ENCODE results near the gene MAP1LC3B.

DNA sequence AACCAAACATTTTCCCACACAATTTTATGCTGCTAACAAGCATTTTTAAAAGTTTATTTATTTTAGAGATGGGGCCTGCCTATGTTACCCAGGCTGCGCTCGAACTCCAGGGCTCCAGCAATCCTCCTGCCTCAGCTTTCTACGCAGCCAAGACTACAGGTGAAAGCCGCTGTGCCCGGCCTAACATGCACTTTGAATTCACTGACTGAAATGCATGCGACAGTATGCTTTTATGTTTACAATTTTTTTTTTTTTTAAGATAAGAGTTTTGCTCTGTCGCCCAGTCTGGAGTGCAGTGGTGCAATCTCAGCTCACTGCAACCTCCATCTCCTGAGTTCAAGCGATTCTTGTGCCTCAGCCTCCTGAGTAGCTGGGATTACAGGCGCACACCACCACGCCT lies 47.8 kb downstream of the MAP1LC3B start:
- TF ChIP-seq, protein P1, sequence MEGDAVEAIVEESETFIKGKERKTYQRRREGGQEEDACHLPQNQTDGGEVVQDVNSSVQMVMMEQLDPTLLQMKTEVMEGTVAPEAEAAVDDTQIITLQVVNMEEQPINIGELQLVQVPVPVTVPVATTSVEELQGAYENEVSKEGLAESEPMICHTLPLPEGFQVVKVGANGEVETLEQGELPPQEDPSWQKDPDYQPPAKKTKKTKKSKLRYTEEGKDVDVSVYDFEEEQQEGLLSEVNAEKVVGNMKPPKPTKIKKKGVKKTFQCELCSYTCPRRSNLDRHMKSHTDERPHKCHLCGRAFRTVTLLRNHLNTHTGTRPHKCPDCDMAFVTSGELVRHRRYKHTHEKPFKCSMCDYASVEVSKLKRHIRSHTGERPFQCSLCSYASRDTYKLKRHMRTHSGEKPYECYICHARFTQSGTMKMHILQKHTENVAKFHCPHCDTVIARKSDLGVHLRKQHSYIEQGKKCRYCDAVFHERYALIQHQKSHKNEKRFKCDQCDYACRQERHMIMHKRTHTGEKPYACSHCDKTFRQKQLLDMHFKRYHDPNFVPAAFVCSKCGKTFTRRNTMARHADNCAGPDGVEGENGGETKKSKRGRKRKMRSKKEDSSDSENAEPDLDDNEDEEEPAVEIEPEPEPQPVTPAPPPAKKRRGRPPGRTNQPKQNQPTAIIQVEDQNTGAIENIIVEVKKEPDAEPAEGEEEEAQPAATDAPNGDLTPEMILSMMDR (IDR thresholded peaks at IDR 0.05; ENCODE audit: low read length): no peak
- TF ChIP-seq EZH2 (IDR thresholded peaks at IDR 0.05; ENCODE audit: borderline replicate concordance, low read length): no peak

Measured in OCI-LY1 (cell line).